Hepatocyte (in vitro differentiated cells): ENCODE data around the gene PIK3R6. TPM values are rescaled to one million over a fixed set of nuclear protein-coding genes. Genes with fewer than 3 reads are reported as not detected.

ENCODE experiments used
- DNase-seq: peaks from one replicate; pipeline ENCODE4 v3.0.0-alpha.2; 2016; ENCODE audit warnings: low spot score
- H2AFZ ChIP-seq: fragments of 200-600 bp; sonication (generic); 2 replicates; pipeline ENCODE4 v1.6.0; 2016; ENCODE audit warnings: antibody characterized with exemption, mild to moderate bottlenecking
- H3K27ac ChIP-seq: fragments of 200-600 bp; sonication (generic); 2 replicates; pipeline ENCODE4 v1.5.1; 2016; ENCODE audit warnings: mild to moderate bottlenecking
- H3K27me3 ChIP-seq: fragments of 200-600 bp; sonication (generic); 2 replicates; pipeline ENCODE4 v1.6.1; 2016
- H3K36me3 ChIP-seq: fragments of 200-600 bp; sonication (generic); replicated peaks from 2 replicates; pipeline ENCODE4 v1.5.1; 2016; ENCODE audit warnings: low read depth; ENCODE audit not compliant: insufficient read depth
- H3K4me1 ChIP-seq: fragments of 200-600 bp; sonication (generic); 2 replicates; pipeline ENCODE4 v1.5.1; 2016; ENCODE audit warnings: mild to moderate bottlenecking, moderate library complexity; ENCODE audit not compliant: insufficient read depth
- H3K4me2 ChIP-seq: fragments of 200-600 bp; sonication (generic); 2 replicates; pipeline ENCODE4 v1.6.0; 2016
- H3K4me3 ChIP-seq: fragments of 200-600 bp; sonication (generic); 2 replicates; pipeline ENCODE4 v1.5.1; 2016; ENCODE audit warnings: mild to moderate bottlenecking
- H3K79me2 ChIP-seq: fragments of 200-600 bp; sonication (generic); 2 replicates; pipeline ENCODE4 v1.6.0; 2017; ENCODE audit warnings: mild to moderate bottlenecking
- H3K9me2 ChIP-seq: fragments of 200-600 bp; sonication (generic); replicated peaks from 2 replicates; pipeline ENCODE4 v1.6.0; 2017; ENCODE audit warnings: mild to moderate bottlenecking; ENCODE audit not compliant: insufficient read depth
- H3K9me3 ChIP-seq: fragments of 200-600 bp; sonication (generic); 2 replicates; pipeline ENCODE4 v1.5.1; 2016; ENCODE audit warnings: low read depth, mild to moderate bottlenecking
- H4K20me1 ChIP-seq: fragments of 200-600 bp; sonication (generic); 2 replicates; pipeline ENCODE4 v1.6.0; 2016; ENCODE audit warnings: mild to moderate bottlenecking; ENCODE audit not compliant: insufficient read depth, poor library complexity, severe bottlenecking
- EZH2 ChIP-seq: fragments of 200-600 bp; sonication (generic); IDR thresholded peaks from 2 replicates; pipeline ENCODE4 v1.6.1; 2016; ENCODE audit warnings: antibody characterized with exemption, mild to moderate bottlenecking, borderline replicate concordance
- EZH2phosphoT487 ChIP-seq: fragments of 200-600 bp; sonication (generic); IDR thresholded peaks from one replicate; pipeline ENCODE4 v1.6.1; 2018; ENCODE audit warnings: antibody characterized with exemption, mild to moderate bottlenecking, low read depth, moderate library complexity; ENCODE audit not compliant: unreplicated experiment, severe bottlenecking
- WGBS: methylation state at CpG from one replicate; pipeline ENCODE4 v1.1.6; 2016; ENCODE audit warnings: low lambda C conversion rate; ENCODE audit errors: missing lambda C conversion rate; 5-methylcytosine and 5-hydroxymethylcytosine counted together
- polyA plus RNA-seq: library from polyadenylated mRNA; unstranded; fragments of >200 nt; fragmentation: Nextera tagmentation; extraction: Ambion mirVana; gene quantifications from 2 replicates; pipeline ENCODE4 v1.2.1, GENCODE V29; 2016
- total RNA-seq: library from RNA; depleted of rRNA; stranded (reverse); fragments of >200 nt; gene quantifications from 2 replicates; pipeline ENCODE4 v1.2.3, GENCODE V29; 2014
- TF ChIP-seq, protein P1 (sequence below): fragments of 200-600 bp; sonication (generic); IDR thresholded peaks from 2 replicates; pipeline ENCODE4 v1.5.1; 2016; ENCODE audit warnings: antibody characterized with exemption, mild to moderate bottlenecking; ENCODE audit not compliant: poor library complexity

Gene PIK3R6
- total and polyA plus RNA-seq, 2 experiments from 2014 or later: 0.07 to 0.10 TPM

GRCh38 chr17:8830141-8830540 lies 37.3 kb downstream of the PIK3R6 start:
- 88% methylated on average over 10 of the region's 10 CpGs for WGBS
- no peak overlapping the region for H3K27ac ChIP-seq
- no peaks in the 10 kb centered on the region for H3K36me3 ChIP-seq
- no peak for DNase-seq
- H4K20me1 ChIP-seq: no peaks in the 10 kb centered on the region
- no peak overlapping the region for H3K4me2 ChIP-seq
- TF ChIP-seq EZH2phosphoT487 (no peak), EZH2 (no peak)
- no peak overlapping the region for H2AFZ ChIP-seq
- no peaks in the 10 kb centered on the region for H3K9me3 ChIP-seq
- H3K4me3 ChIP-seq: no peak overlapping the region
- no peaks in the 10 kb centered on the region for H3K27me3 ChIP-seq
- no peaks in the 10 kb centered on the region for H3K9me2 ChIP-seq
- H3K4me1 ChIP-seq: no peaks in the 10 kb centered on the region
- H3K79me2 ChIP-seq: no peaks in the 10 kb centered on the region

DNA sequence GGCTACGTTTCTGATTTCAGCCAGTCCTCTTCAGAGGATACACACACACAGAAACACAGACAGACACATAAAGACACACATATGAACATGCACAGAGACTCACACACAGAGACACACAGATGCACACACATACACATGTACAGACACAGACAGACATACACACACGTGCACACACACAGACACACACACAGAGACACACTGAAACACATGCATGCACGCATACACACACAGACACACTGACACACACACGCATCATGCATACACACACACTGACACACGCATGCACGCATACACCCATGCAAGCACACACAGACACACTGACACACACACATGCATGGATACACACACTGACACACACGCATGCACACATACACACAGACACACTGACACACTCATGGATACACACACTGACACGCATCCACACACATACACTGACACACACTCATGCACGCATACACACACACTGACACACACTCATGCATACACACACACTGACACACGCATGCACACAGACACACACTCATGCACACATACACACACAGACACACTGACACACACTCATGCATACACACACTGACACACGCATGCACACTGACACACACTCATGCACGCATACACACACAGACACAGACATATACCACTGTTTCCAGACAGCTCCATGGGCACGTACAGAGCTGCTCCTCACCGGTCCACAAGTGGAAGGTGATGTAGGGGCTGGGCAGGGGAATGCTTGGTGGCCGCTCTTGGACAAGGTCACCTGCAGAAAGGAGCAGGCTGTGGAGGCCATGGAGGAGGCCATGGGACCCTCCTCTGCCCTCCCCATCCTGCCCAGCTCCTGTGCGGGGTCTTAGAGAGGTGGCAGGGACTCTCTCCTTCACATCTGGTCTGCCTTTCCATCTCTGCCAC lies 38.2 kb downstream of the PIK3R6 start:
- no peaks in the 10 kb centered on the region for H3K79me2 ChIP-seq
- H4K20me1 ChIP-seq: no peaks in the 10 kb centered on the region
- H3K4me3 ChIP-seq: no peak overlapping the region
- TF ChIP-seq EZH2phosphoT487: no peak
- TF ChIP-seq, protein P1, sequence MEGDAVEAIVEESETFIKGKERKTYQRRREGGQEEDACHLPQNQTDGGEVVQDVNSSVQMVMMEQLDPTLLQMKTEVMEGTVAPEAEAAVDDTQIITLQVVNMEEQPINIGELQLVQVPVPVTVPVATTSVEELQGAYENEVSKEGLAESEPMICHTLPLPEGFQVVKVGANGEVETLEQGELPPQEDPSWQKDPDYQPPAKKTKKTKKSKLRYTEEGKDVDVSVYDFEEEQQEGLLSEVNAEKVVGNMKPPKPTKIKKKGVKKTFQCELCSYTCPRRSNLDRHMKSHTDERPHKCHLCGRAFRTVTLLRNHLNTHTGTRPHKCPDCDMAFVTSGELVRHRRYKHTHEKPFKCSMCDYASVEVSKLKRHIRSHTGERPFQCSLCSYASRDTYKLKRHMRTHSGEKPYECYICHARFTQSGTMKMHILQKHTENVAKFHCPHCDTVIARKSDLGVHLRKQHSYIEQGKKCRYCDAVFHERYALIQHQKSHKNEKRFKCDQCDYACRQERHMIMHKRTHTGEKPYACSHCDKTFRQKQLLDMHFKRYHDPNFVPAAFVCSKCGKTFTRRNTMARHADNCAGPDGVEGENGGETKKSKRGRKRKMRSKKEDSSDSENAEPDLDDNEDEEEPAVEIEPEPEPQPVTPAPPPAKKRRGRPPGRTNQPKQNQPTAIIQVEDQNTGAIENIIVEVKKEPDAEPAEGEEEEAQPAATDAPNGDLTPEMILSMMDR: no peak
- TF ChIP-seq EZH2: no peak
- no peaks in the 10 kb centered on the region for H3K4me1 ChIP-seq
- H3K36me3 ChIP-seq: no peaks in the 10 kb centered on the region
- DNase-seq: no peak
- no peak overlapping the region for H3K27ac ChIP-seq
- no peaks in the 10 kb centered on the region for H3K9me2 ChIP-seq
- H3K4me2 ChIP-seq: no peak overlapping the region
- no peak overlapping the region for H2AFZ ChIP-seq
- WGBS: 96% methylated on average over 16 of the region's 16 CpGs
- H3K9me3 ChIP-seq: no peaks in the 10 kb centered on the region
- no peaks in the 10 kb centered on the region for H3K27me3 ChIP-seq

GRCh38 chr17:8828517-8828875 lies 39.0 kb downstream of the PIK3R6 start:
- WGBS: 95% methylated on average over 17 of the region's 20 CpGs
- H2AFZ ChIP-seq: no peak overlapping the region
- no peaks in the 10 kb centered on the region for H3K9me3 ChIP-seq
- no peaks in the 10 kb centered on the region for H3K27me3 ChIP-seq
- H3K79me2 ChIP-seq: no peaks in the 10 kb centered on the region
- H3K9me2 ChIP-seq: no peaks in the 10 kb centered on the region
- no peaks in the 10 kb centered on the region for H3K4me1 ChIP-seq
- no peaks in the 10 kb centered on the region for H3K36me3 ChIP-seq
- no peak overlapping the region for H3K4me2 ChIP-seq
- no peak overlapping the region for H3K4me3 ChIP-seq
- TF ChIP-seq EZH2phosphoT487 (no peak), EZH2 (no peak)
- TF ChIP-seq, protein P1: no peak
- no peaks in the 10 kb centered on the region for H4K20me1 ChIP-seq
- no peak overlapping the region for H3K27ac ChIP-seq
- DNase-seq: no peak

- no peak overlapping the region for H3K4me3 ChIP-seq
- H3K79me2 ChIP-seq: no peaks in the 10 kb centered on the region
- DNase-seq: no peak
- no peaks in the 10 kb centered on the region for H3K36me3 ChIP-seq
- 83% methylated on average over 18 of the region's 19 CpGs for WGBS
- no peak overlapping the region for H2AFZ ChIP-seq
- H3K27me3 ChIP-seq: no peaks in the 10 kb centered on the region
- no peaks in the 10 kb centered on the region for H3K9me3 ChIP-seq
- H3K4me2 ChIP-seq: no peak overlapping the region
- no peaks in the 10 kb centered on the region for H4K20me1 ChIP-seq
- no peak for TF ChIP-seq EZH2phosphoT487
- TF ChIP-seq EZH2: no peak
- TF ChIP-seq, protein P1: no peak
- H3K4me1 ChIP-seq: no peaks in the 10 kb centered on the region
- no peak overlapping the region for H3K27ac ChIP-seq
- no peaks in the 10 kb centered on the region for H3K9me2 ChIP-seq
Measured at GRCh38 chr17:8826808-8827435, 40.6 kb downstream of the PIK3R6 start.
